Kidney (tissue), 14 donors: ENCODE measurements around the gene JUNB. TPM values are rescaled to one million over a fixed set of nuclear protein-coding genes. Genes with fewer than 3 reads are reported as not detected.
"Not testable (repeated sequence)": the region's sequence is repeated elsewhere in the genome, so short reads cannot be mapped to it uniquely, and the experiment has no call there.

Experiments
- DNase-seq, 5 donors: peaks; one replicate each; pipeline ENCODE4 v3.0.0-alpha.2; 2013 to 2020
- FAIRE-seq: peaks from 2 replicates; lab custom pipeline; 2012; peaks lifted over from hg19 to GRCh38; lab: Jason Lieb, UNC
- H3K27ac ChIP-seq, 2 donors: one replicate each; pipeline ENCODE4 v1.7.0; 2013; ENCODE audit warnings: low read depth in 2 of 2, low read length in 2 of 2, inconsistent platforms in 1 of 2
- H3K27me3 ChIP-seq: one replicate; pipeline ENCODE4 v1.7.1; 2013; ENCODE audit warnings: low read length, inconsistent platforms; ENCODE audit not compliant: control insufficient read depth, insufficient read depth
- H3K36me3 ChIP-seq, 3 donors: one replicate each; pipeline versions ENCODE4 v1.7.0 to v1.7.1; 2013; ENCODE audit warnings: low read length in 3 of 3, control low read depth in 1 of 3, inconsistent platforms in 1 of 3; ENCODE audit not compliant: insufficient read depth in 3 of 3, control insufficient read depth in 2 of 3
- H3K4me1 ChIP-seq, 3 donors: one replicate each; pipeline versions ENCODE4 v1.7.0 to v1.7.1; 2013; ENCODE audit warnings: low read length in 3 of 3, inconsistent platforms in 1 of 3, low read depth in 1 of 3; ENCODE audit not compliant: control insufficient read depth in 2 of 3, insufficient read depth in 2 of 3
- H3K4me3 ChIP-seq, 3 donors: one replicate each; pipeline versions ENCODE4 v1.7.0 to v1.8.1; 2013; ENCODE audit warnings: low read length in 3 of 3, control low read depth in 1 of 3, inconsistent platforms in 1 of 3
- H3K9ac ChIP-seq, 3 donors: one replicate each; pipeline versions ENCODE4 v1.7.0 to v1.7.1; 2013; ENCODE audit warnings: low read length in 3 of 3, control low read depth in 1 of 3, inconsistent platforms in 1 of 3
- H3K9me3 ChIP-seq, 3 donors: one replicate each; pipeline versions ENCODE4 v1.7.0 to v1.7.1; 2013; ENCODE audit warnings: low read length in 3 of 3, control low read depth in 1 of 3, inconsistent platforms in 1 of 3; ENCODE audit not compliant: control insufficient read depth in 2 of 3, insufficient read depth in 1 of 3
- intact Hi-C: fragments of 100-400 bp; cut with DNase I; formaldehyde crosslinking; loops from one replicate; pipeline ENCODE4 v1.11.1; 2022
- polyA plus RNA-seq: library from polyadenylated mRNA; stranded (reverse); fragments of 350-450 nt; fragmentation: Illumina TruSeq; extraction: RNeasy Lipid Tissue Mini Kit (QIAGEN cat#74804); gene quantifications from one replicate; pipeline ENCODE4 v1.2.3, GENCODE V29; 2014; ENCODE audit warnings: low read depth, low replicate concordance; ENCODE audit not compliant: insufficient read depth
- total RNA-seq: library from RNA; stranded (reverse); fragmentation: NEBNext Ultra II Directional; extraction: Animal tissue kit (Norgen Biotek cat#: 25700); gene quantifications from one replicate; pipeline ENCODE4 v1.2.1, GENCODE V29; 2021
- TF ChIP-seq, protein P1 (sequence below): IDR thresholded peaks from 3 replicates; pipeline ENCODE4 v1.5.1; 2012; ENCODE audit warnings: mild to moderate bottlenecking, moderate library complexity, borderline replicate concordance; ENCODE audit not compliant: insufficient read depth; ENCODE audit errors: extremely low read depth
- donor health status: control.
- donor health status: control.
- donor health status: control.
- donor health status: control.
- donor health status: control.
- donor health status: DM: yes; HTN: yes; CAD: no.
- donor health status: Normal renal cell carcinoma (clear cell type).

Gene JUNB
- total and polyA plus RNA-seq, 2 donors from 2014 or later = 128 to 142 TPM

DNA sequence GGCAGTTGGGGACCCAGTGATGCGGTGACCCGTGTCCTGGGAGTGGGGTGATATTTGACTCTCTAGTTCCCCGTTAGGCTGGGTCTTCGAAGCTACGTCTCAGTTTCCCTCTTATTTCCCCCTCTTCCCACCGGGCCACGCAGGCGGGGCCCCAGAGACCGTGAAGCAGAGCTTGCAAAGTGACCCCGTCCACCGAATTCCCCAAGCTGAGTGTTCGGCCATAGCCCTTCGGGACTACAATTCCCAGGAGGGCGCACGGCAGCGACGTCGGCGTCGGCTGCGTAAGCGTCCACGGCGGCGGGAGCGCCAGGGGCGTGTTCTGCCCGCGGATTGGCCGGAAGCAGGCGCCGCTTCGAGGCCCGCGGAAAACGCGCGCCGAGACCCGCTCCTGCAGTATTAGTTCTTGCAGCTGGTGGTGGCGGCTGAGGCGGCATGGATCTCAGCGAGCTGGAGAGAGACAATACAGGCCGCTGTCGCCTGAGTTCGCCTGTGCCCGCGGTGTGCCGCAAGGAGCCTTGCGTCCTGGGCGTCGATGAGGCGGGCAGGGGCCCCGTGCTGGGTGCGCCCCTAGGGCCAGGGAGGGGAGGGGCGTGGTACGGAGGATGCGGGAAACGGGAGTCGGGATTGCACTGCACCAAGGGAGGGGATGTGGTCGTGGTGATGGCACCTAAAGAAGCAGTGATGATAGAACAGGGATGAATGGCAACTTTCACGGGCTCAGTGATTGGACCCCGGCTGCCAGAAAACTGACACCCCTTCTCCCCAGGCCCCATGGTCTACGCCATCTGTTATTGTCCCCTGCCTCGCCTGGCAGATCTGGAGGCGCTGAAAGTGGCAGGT, 15.2 kb downstream of the JUNB start, which contains the start of gene RNASEH2A:
Gene RNASEH2A, plus strand, starts transcription at position 343 of the 840 bp plus-strand sequence. Its CDS starts 90 bp downstream, at position 433.
- no peaks in the 10 kb centered on the region for H3K9me3 ChIP-seq
- H3K36me3 ChIP-seq = no peaks in the 10 kb centered on the region
- peak within 1 kb of the TSS in 1 of 2 donors; percentile 32 for H3K27ac ChIP-seq
- intact Hi-C loops = no loop called here
- peaks cover 0 to 13% (median 10%) of the 10 kb centered on the region in 3 donors for H3K4me1 ChIP-seq
- H3K27me3 ChIP-seq = no peaks in the 10 kb centered on the region
- peak within 1 kb of the TSS; percentile 68 to 82 (median 74) for H3K4me3 ChIP-seq
- no peak for FAIRE-seq
- H3K9ac ChIP-seq = peak within 1 kb of the TSS; percentile 57 to 87 (median 73)
- DNase-seq = peak; percentile 92 to 97 (median 96)
- TF ChIP-seq, protein P1, sequence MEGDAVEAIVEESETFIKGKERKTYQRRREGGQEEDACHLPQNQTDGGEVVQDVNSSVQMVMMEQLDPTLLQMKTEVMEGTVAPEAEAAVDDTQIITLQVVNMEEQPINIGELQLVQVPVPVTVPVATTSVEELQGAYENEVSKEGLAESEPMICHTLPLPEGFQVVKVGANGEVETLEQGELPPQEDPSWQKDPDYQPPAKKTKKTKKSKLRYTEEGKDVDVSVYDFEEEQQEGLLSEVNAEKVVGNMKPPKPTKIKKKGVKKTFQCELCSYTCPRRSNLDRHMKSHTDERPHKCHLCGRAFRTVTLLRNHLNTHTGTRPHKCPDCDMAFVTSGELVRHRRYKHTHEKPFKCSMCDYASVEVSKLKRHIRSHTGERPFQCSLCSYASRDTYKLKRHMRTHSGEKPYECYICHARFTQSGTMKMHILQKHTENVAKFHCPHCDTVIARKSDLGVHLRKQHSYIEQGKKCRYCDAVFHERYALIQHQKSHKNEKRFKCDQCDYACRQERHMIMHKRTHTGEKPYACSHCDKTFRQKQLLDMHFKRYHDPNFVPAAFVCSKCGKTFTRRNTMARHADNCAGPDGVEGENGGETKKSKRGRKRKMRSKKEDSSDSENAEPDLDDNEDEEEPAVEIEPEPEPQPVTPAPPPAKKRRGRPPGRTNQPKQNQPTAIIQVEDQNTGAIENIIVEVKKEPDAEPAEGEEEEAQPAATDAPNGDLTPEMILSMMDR = no peak

DNA sequence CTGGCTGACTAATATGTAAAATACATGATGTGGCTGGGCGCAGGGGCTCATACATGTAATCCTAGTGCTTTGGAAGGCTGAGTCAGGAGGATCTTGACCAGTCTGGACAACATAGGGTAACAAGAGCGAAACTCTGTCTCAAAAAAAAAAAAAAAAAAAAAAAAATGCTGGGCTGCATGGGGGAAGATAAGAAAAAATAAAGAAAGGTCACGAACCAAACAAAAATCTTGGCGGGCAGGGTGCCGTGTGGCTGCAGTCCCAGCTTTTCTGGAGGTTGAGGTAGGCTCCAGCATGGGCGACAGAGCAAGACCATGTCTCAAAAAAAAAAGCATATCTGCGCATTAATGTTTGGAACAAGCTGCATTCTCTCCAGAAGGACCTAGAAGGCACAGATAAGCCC, 23.8 kb downstream of the JUNB start:
- Histone ChIP-seq H3K36me3 (no peaks in the 10 kb centered on the region), H3K9me3 (no peaks in the 10 kb centered on the region), H3K4me3 (no peak overlapping the region), H3K9ac (no peak overlapping the region), H3K27ac (no peak overlapping the region), H3K4me1 (no peaks in the 10 kb centered on the region), H3K27me3 (no peaks in the 10 kb centered on the region)
- no peak for FAIRE-seq
- TF ChIP-seq, protein P1 = no peak
- no peak for DNase-seq
- intact Hi-C loops = no loop called here

- FAIRE-seq, intact Hi-C loops, H3K36me3 ChIP-seq, H3K27ac ChIP-seq, H3K27me3 ChIP-seq, DNase-seq, H3K9me3 ChIP-seq, H3K4me3 ChIP-seq, H3K4me1 ChIP-seq, H3K9ac ChIP-seq: not testable (repeated sequence)
Observed at GRCh38 chr19:12817188-12817587, 25.9 kb downstream of the JUNB start.

- FAIRE-seq, DNase-seq: not testable (repeated sequence)
Observed at GRCh38 chr19:12817810-12818209, 26.5 kb downstream of the JUNB start.

More at GRCh38 chr19:12817810-12818209, 26.5 kb downstream of the JUNB start:
- H3K27ac ChIP-seq, H3K27me3 ChIP-seq, H3K4me3 ChIP-seq, H3K4me1 ChIP-seq, H3K36me3 ChIP-seq, H3K9ac ChIP-seq, intact Hi-C loops, H3K9me3 ChIP-seq: not testable (repeated sequence)
